ENCODE data around the gene SAPCD2. TPM values are rescaled to one million over a fixed set of nuclear protein-coding genes. Genes with fewer than 3 reads are reported as not detected.

Gene SAPCD2
- total and polyA plus RNA-seq, 2 experiments from 2014 or later: 13.4 to 60.3 TPM

DNA sequence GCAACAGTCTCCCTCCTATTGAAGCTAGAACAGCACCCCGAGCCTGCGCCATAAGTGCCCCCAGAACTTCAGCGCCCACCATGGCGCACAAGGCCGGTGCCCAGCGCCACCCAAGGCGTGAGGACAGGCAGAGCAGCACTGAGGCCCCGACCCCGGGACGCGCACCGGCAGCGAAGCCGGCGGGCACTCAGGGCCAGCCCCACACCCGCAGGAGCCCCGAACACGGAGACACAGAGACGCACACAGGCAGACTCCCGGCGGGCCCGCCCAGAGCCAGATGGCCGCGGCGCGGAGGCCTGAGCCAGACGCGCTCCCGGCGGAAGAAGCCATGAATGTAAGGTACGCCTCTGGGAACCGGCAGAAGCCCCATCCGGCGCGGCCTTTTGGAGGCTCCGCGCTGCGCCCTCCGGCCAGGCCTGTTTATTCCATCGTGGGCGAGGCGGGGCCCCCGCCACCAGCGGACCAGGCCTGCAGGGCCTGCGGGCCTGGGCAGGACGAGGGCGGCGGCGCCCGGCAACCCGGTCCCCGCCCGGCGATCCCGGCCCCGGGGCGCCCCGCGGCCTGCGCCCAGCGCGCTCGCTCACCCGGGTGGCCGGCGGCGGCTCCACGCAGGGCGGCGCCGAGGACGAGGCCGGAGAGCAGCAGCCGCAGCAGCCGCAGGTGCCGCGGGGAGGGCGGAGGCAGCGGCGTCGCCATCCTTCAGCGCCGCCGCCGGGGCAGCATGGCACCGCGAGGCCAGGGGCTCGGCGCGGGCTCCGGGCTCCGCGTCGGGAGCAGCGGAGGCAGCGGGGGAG lies 24.9 kb downstream of the SAPCD2 start:
- H3K27me3 ChIP-seq (ENCODE audit: insufficient read depth): peaks cover 40% of the 10 kb centered on the region
- no peak overlapping the region for H3K27ac ChIP-seq (ENCODE audit: low read depth)
- peak; percentile 78 for DNase-seq (ENCODE audit: low spot score)

DNA sequence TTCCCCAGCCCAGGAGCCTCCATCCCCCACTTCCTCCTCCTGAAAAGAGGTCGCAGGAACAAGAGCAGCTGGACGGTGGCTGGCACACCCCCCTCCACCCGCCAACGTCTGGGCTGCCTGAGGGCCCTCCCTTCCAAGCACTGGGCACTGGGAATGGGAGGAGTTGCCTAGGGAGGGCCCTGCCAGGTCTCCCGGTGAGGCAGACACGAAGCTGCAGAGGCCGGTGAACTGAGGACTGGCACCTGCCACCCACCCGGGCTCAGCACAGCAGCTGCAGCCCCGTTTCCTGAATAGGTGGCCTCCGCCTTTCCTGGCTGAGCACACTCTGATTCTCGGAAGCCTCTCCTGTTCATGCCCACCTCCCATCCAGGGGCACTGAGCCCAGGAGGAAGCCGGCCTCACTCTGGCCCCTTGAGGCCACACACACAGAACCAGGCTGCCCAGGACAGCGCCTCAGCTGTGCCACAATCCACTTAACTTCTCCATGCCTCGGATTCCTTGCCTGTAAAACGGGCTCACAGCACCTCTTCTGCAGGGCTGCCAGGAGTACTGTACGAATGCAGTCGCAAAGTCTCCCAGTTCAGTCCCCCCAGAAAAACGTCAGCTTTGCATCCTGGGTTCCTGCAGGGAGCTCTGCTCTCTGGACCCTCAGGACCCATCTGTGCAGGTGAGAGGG lies 25.7 kb downstream of the SAPCD2 start:
- H3K4me3 ChIP-seq: peak overlapping the region; percentile 87
- no peaks in the 10 kb centered on the region for H3F3A ChIP-seq (replicated peaks; ENCODE audit: low read depth)
- Mint-ChIP-seq H3K4me1 (peaks cover 6% of the 10 kb centered on the region; the same call in 1 of the 3 replicates), H3K9me3 (no peaks in the 10 kb centered on the region), H3K27ac (no peak overlapping the region), H3K4me3 (peak overlapping the region; percentile 68), H3K27me3 (ENCODE audit: insufficient read depth, low read depth, poor library complexity) (peaks cover 35% of the 10 kb centered on the region), H3K36me3 (ENCODE audit: low read depth) (no peaks in the 10 kb centered on the region)
- H3K9me2 ChIP-seq (ENCODE audit: insufficient read depth): no peaks in the 10 kb centered on the region
- H3K4me2 ChIP-seq: peak overlapping the region; percentile 88
- DNase-seq (ENCODE audit: low spot score) (no peak), ATAC-seq (no peak)
- H3K27ac ChIP-seq (ENCODE audit: low read depth): no peak overlapping the region
- H3K79me2 ChIP-seq (replicated peaks; ENCODE audit: insufficient read depth): peaks cover 7% of the 10 kb centered on the region; the same call in 1 of the 2 replicates
- peaks cover 7% of the 10 kb centered on the region; the same call in 1 of the 2 replicates for H3K4me1 ChIP-seq (ENCODE audit: insufficient read depth)
- H2AFZ ChIP-seq: no peak overlapping the region
- H3K36me3 ChIP-seq (ENCODE audit: insufficient read depth): no peaks in the 10 kb centered on the region
- H4K20me1 ChIP-seq (replicated peaks; ENCODE audit: insufficient read depth): no peaks in the 10 kb centered on the region; the same call in 1 of the 2 replicates
- peaks cover 34% of the 10 kb centered on the region for H3K27me3 ChIP-seq (ENCODE audit: insufficient read depth)
- TF ChIP-seq NANOG (IDR thresholded peaks at IDR 0.05; ENCODE audit: borderline replicate concordance): no peak
- no peak for TF ChIP-seq JUNB (IDR thresholded peaks at IDR 0.05; ENCODE audit: unreplicated experiment)
- TF ChIP-seq ZNF331 (CRISPR knock-in tag; IDR thresholded peaks at IDR 0.05; ENCODE audit: low read depth): no peak

More for the DNA sequence above, 24.9 kb downstream of the SAPCD2 start:
- Histone ChIP-seq H3K36me3 (ENCODE audit: insufficient read depth) (no peaks in the 10 kb centered on the region), H3K4me1 (ENCODE audit: insufficient read depth) (peaks cover 7% of the 10 kb centered on the region; the same call in 1 of the 2 replicates), H3K79me2 (replicated peaks; ENCODE audit: insufficient read depth) (peaks cover 7% of the 10 kb centered on the region; the same call in 1 of the 2 replicates), H2AFZ (peak overlapping the region; percentile 98), H3K4me3 (peak overlapping the region; percentile 87), H3F3A (replicated peaks; ENCODE audit: low read depth) (no peaks in the 10 kb centered on the region), H4K20me1 (replicated peaks; ENCODE audit: insufficient read depth) (no peaks in the 10 kb centered on the region; the same call in 1 of the 2 replicates), H3K9me2 (ENCODE audit: insufficient read depth) (no peaks in the 10 kb centered on the region), H3K4me2 (peak overlapping the region; percentile 93)
- Mint-ChIP-seq H3K9me3 (no peaks in the 10 kb centered on the region), H3K27ac (no peak overlapping the region), H3K36me3 (ENCODE audit: low read depth) (no peaks in the 10 kb centered on the region), H3K4me1 (peaks cover 6% of the 10 kb centered on the region; the same call in 1 of the 3 replicates), H3K4me3 (peak overlapping the region; percentile 74), H3K27me3 (ENCODE audit: insufficient read depth, low read depth, poor library complexity) (peaks cover 42% of the 10 kb centered on the region)
- peak; percentile 11 for ATAC-seq
- TF ChIP-seq REST (IDR thresholded peaks at IDR 0.05; ENCODE audit: unreplicated experiment) (no peak), EZH2 (IDR thresholded peaks at IDR 0.05; ENCODE audit: low read depth, unreplicated experiment) (peak; percentile 50), CREB1 (CRISPR knock-in tag; IDR thresholded peaks at IDR 0.05; ENCODE audit: low read depth) (0 out of 2 replicates have a peak, but pooled peaks have one; percentile 10), ZNF114 (CRISPR knock-in tag; IDR thresholded peaks at IDR 0.05) (no peak)
